GM23248 (cell line): Measurements from ENCODE around the gene SLC35F3.

ENCODE experiments used
- EZH2 ChIP-seq: fragments of 200-600 bp; sonication (generic); IDR thresholded peaks from 2 replicates; pipeline ENCODE4 v1.6.1; 2018; ENCODE audit warnings: antibody characterized with exemption, mild to moderate bottlenecking; ENCODE audit not compliant: insufficient read depth, poor library complexity, severe bottlenecking
- EZH2phosphoT487 ChIP-seq: fragments of 200-600 bp; sonication (generic); IDR thresholded peaks from 2 replicates; pipeline ENCODE4 v1.6.1; 2018; ENCODE audit warnings: antibody characterized with exemption, moderate library complexity, mild to moderate bottlenecking, low read depth; ENCODE audit not compliant: insufficient read depth

DNA sequence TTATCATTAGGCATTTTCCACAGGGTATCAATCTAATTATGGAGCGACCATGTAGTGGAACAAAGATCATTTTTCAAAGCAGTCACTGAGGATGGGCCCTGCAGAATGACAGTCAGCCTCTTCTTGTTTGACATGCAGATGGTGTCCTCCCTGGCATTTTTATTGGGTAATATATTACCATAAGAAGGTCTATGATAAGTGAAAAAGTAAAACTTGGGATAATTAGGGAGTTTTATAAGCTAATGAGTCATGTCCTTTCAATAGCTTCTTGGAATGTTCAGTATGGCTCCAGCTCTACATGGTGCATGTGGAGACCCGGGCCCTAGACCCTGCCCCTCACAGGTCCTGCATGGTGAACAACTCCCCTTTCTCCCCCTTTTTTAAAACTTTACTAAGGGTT lies 236.5 kb downstream of the SLC35F3 start:
- TF ChIP-seq EZH2 = no peak
- TF ChIP-seq EZH2phosphoT487 = no peak
